GM19397 (cell line): ENCODE measurements around the gene TES.
"Not testable (repeated sequence)": the region's sequence is repeated elsewhere in the genome, so short reads cannot be mapped to it uniquely, and the experiment has no call there.

Experiments used
- ATAC-seq: cut with Tn5 transposase; IDR thresholded peaks from one replicate; pipeline ENCODE4 v1.9.1; 2021; ENCODE audit warnings: mild to moderate bottlenecking, moderate library complexity; ENCODE audit not compliant: unreplicated experiment

TES gene

GRCh38 chr7:116279217-116279616, 68.9 kb downstream of the TES start:
- no peak for ATAC-seq

- ATAC-seq: no peak
Observed at GRCh38 chr7:116280803-116281202, 70.5 kb downstream of the TES start.

GRCh38 chr7:116283595-116284204, 73.4 kb downstream of the TES start:
- no peak for ATAC-seq

- ATAC-seq: no peak
Observed at GRCh38 chr7:116284390-116284789, 74.1 kb downstream of the TES start.

GRCh38 chr7:116285252-116285651, 74.9 kb downstream of the TES start:
- ATAC-seq: no peak

GRCh38 chr7:116290740-116291139, 80.4 kb downstream of the TES start:
- ATAC-seq: no peak

- no peak for ATAC-seq
Observed at GRCh38 chr7:116291937-116292336, 81.6 kb downstream of the TES start.

GRCh38 chr7:116292381-116292780, 82.0 kb downstream of the TES start:
- ATAC-seq: no peak

- no peak for ATAC-seq
Observed at GRCh38 chr7:116293139-116293538, 82.8 kb downstream of the TES start.

- no peak for ATAC-seq
Observed at GRCh38 chr7:116293633-116294032, 83.3 kb downstream of the TES start.

GRCh38 chr7:116295903-116296302, 85.6 kb downstream of the TES start:
- not testable (repeated sequence) for ATAC-seq

- no peak for ATAC-seq
Observed at GRCh38 chr7:116298055-116298454, 87.7 kb downstream of the TES start.

- no peak for ATAC-seq
Observed at GRCh38 chr7:116298576-116298975, 88.2 kb downstream of the TES start.

- ATAC-seq: no peak
Observed at GRCh38 chr7:116305485-116306408, 95.4 kb downstream of the TES start.

- ATAC-seq: no peak
Observed at GRCh38 chr7:116306409-116307048, 96.2 kb downstream of the TES start.

- ATAC-seq: no peak
Observed at GRCh38 chr7:116307253-116307652, 96.9 kb downstream of the TES start.
